Fibroblast of lung (primary cell): Measurements from ENCODE around the gene COL4A1. TPM values are rescaled to one million over a fixed set of nuclear protein-coding genes. Genes with fewer than 3 reads are reported as not detected.

Experiments used
- DNase-seq, 2 donors: peaks; one replicate each; pipeline versions ENCODE4 v3.0.0 to v3.0.0-alpha.2; 2010; ENCODE audit warnings: low read depth in 2 of 2
- H2AFZ ChIP-seq: 2 replicates; pipeline ENCODE4 v1.5.1; 2012; ENCODE audit warnings: low read length, control low read depth, inconsistent platforms
- H3K27ac ChIP-seq: 2 replicates; pipeline ENCODE4 v1.5.1; 2011; ENCODE audit warnings: low read length, control low read depth; ENCODE audit not compliant: insufficient read depth
- H3K27me3 ChIP-seq: 2 replicates; pipeline ENCODE4 v1.5.1; 2011; ENCODE audit warnings: mild to moderate bottlenecking, low read length; ENCODE audit not compliant: control insufficient read depth, insufficient read depth
- H3K36me3 ChIP-seq: 2 replicates; pipeline ENCODE4 v1.5.1; 2011; ENCODE audit warnings: low read length; ENCODE audit not compliant: control insufficient read depth, insufficient read depth
- H3K4me1 ChIP-seq: 2 replicates; pipeline ENCODE4 v1.5.1; 2011; ENCODE audit warnings: low read length; ENCODE audit not compliant: control insufficient read depth, insufficient read depth; ENCODE audit errors: extremely low read depth
- H3K4me2 ChIP-seq: 2 replicates; pipeline ENCODE4 v1.5.1; 2011; ENCODE audit warnings: low read length, control low read depth; ENCODE audit not compliant: insufficient read depth; ENCODE audit errors: extremely low read depth
- H3K4me3 ChIP-seq, 4 experiments: fragments of 200-600 bp in 1 of 4; sonication (generic) in 1 of 4; replicated peaks in 1 of 4; 2 replicates each; pipeline ENCODE4 v1.5.1; 2011 to 2016; ENCODE audit warnings: low read length in 4 of 4, low read depth in 3 of 4, mild to moderate bottlenecking in 3 of 4, control low read depth in 2 of 4, inconsistent platforms in 1 of 4, mixed read lengths in 1 of 4; ENCODE audit not compliant: insufficient read depth in 1 of 4; ENCODE audit errors: control extremely low read depth in 1 of 4
- H3K79me2 ChIP-seq: 2 replicates; pipeline ENCODE4 v1.5.1; 2012; ENCODE audit warnings: mild to moderate bottlenecking, low read length, inconsistent platforms; ENCODE audit not compliant: control insufficient read depth, insufficient read depth
- H3K9ac ChIP-seq: 2 replicates; pipeline ENCODE4 v1.5.1; 2011; ENCODE audit warnings: mild to moderate bottlenecking, low read length, control low read depth; ENCODE audit not compliant: insufficient read depth
- H3K9me3 ChIP-seq: 2 replicates; pipeline ENCODE4 v1.5.1; 2012; ENCODE audit warnings: low read depth, low read length; ENCODE audit not compliant: control insufficient read depth, insufficient read depth
- H4K20me1 ChIP-seq: 2 replicates; pipeline ENCODE4 v1.5.1; 2011; ENCODE audit warnings: low read length; ENCODE audit not compliant: control insufficient read depth, insufficient read depth; ENCODE audit errors: extremely low read depth
- EZH2 ChIP-seq: IDR thresholded peaks from 2 replicates; pipeline ENCODE4 v1.5.1; 2012; ENCODE audit warnings: low read length, control low read depth, mild to moderate bottlenecking; ENCODE audit errors: missing control alignments
- polyA plus RNA-seq, 2 donors: library from polyadenylated mRNA; depleted of rRNA in 1 of 2; stranded (reverse) in 1 of 2; unstranded in 1 of 2; fragments of >200 nt; gene quantifications; 2 replicates each; pipeline ENCODE4 v1.2.1, GENCODE V29; 2011 to 2012; ENCODE audit warnings: missing spikeins in 1 of 2
- total RNA-seq: library from RNA; depleted of rRNA; stranded (reverse); fragments of >200 nt; gene quantifications from 2 replicates; pipeline ENCODE4 v1.2.1, GENCODE V29; 2014
- TF ChIP-seq, protein P1 (sequence below), 2 donors: IDR thresholded peaks in 1 of 2; conservative IDR thresholded peaks in 1 of 2; 1 replicate in 1 of 2; 2 replicates in 1 of 2; pipeline ENCODE4 v1.5.1; 2011 to 2012; ENCODE audit warnings: low read length in 2 of 2, control low read depth in 1 of 2, inconsistent platforms in 1 of 2, low read depth in 1 of 2, mild to moderate bottlenecking in 1 of 2

COL4A1 gene
- total and polyA plus RNA-seq, 2 donors (not counting 1 experiment from before 2014, with no cell fraction given) = 34.0 to 607 TPM

- Histone ChIP-seq H3K9ac (no peak overlapping the region), H4K20me1 (no peaks in the 10 kb centered on the region), H3K4me2 (peak overlapping the region; percentile 33), H3K9me3 (no peaks in the 10 kb centered on the region), H3K4me3 (no peak overlapping the region), H3K27me3 (no peaks in the 10 kb centered on the region), H3K79me2 (peaks cover 65% of the 10 kb centered on the region), H3K4me1 (peaks cover 33% of the 10 kb centered on the region), H2AFZ (no peak overlapping the region), H3K36me3 (no peaks in the 10 kb centered on the region), H3K27ac (peak overlapping the region; percentile 37)
- TF ChIP-seq EZH2 = no peak
- TF ChIP-seq, protein P1, sequence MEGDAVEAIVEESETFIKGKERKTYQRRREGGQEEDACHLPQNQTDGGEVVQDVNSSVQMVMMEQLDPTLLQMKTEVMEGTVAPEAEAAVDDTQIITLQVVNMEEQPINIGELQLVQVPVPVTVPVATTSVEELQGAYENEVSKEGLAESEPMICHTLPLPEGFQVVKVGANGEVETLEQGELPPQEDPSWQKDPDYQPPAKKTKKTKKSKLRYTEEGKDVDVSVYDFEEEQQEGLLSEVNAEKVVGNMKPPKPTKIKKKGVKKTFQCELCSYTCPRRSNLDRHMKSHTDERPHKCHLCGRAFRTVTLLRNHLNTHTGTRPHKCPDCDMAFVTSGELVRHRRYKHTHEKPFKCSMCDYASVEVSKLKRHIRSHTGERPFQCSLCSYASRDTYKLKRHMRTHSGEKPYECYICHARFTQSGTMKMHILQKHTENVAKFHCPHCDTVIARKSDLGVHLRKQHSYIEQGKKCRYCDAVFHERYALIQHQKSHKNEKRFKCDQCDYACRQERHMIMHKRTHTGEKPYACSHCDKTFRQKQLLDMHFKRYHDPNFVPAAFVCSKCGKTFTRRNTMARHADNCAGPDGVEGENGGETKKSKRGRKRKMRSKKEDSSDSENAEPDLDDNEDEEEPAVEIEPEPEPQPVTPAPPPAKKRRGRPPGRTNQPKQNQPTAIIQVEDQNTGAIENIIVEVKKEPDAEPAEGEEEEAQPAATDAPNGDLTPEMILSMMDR (conservative IDR thresholded peaks at IDR 0.05 in 1 of 2, IDR thresholded peaks at IDR 0.05 in 1 of 2; ENCODE audit: low read depth in 1 of 2, low read length in 2 of 2) = no peak
- DNase-seq = no peak
These were observed 7.6 kb downstream of the COL4A1 start for GRCh38 chr13:110299283-110299840.

GRCh38 chr13:110298505-110299282 lies 8.3 kb downstream of the COL4A1 start:
- DNase-seq = peak in 1 of 2 donors; percentile 38

More at GRCh38 chr13:110298505-110299282, 8.3 kb downstream of the COL4A1 start:
- H3K36me3 ChIP-seq = no peaks in the 10 kb centered on the region
- peak overlapping the region; percentile 43 for H3K27ac ChIP-seq
- peaks cover 35% of the 10 kb centered on the region for H3K4me1 ChIP-seq
- H3K9ac ChIP-seq = peak overlapping the region; percentile 3
- H3K79me2 ChIP-seq = peaks cover 69% of the 10 kb centered on the region
- H3K27me3 ChIP-seq = no peaks in the 10 kb centered on the region
- peak overlapping the region; percentile 51 for H3K4me2 ChIP-seq
- no peaks in the 10 kb centered on the region for H3K9me3 ChIP-seq
- no peak overlapping the region for H2AFZ ChIP-seq
- peak overlapping the region in 2 of 4 experiments; percentile 5 to 30 for H3K4me3 ChIP-seq
- TF ChIP-seq, protein P1 (conservative IDR thresholded peaks at IDR 0.05 in 1 of 2, IDR thresholded peaks at IDR 0.05 in 1 of 2; ENCODE audit: low read depth in 1 of 2, low read length in 2 of 2) = no peak
- TF ChIP-seq EZH2 = no peak
- H4K20me1 ChIP-seq = no peaks in the 10 kb centered on the region
